Stimulated activated CD4-positive, alpha-beta T cell treated with anti-CD3 and anti-CD28 coated beads, TNF-alpha, amount 100 ng/mL, for 4 hours (primary cell): Measurements from ENCODE around the gene GREB1.
"Not testable (repeated sequence)": the region's sequence is repeated elsewhere in the genome, so short reads cannot be mapped to it uniquely, and the experiment has no call there.

ENCODE experiments used
- DNase-seq, 3 experiments: peaks; one replicate each; pipeline ENCODE4 v3.0.0-alpha.2; 2020; ENCODE audit warnings: low read depth in 3 of 3

The GREB1 gene

GRCh38 chr2:11635141-11635540 is 101.3 kb downstream of the GREB1 start:
- DNase-seq = no peak

GRCh38 chr2:11636593-11637295 is 102.9 kb downstream of the GREB1 start:
- no peak for DNase-seq

GRCh38 chr2:11637546-11637945 is 103.7 kb downstream of the GREB1 start:
- no peak for DNase-seq

GRCh38 chr2:11639503-11639902 is 105.7 kb downstream of the GREB1 start:
- DNase-seq = no peak

- DNase-seq = no peak
Measured at GRCh38 chr2:11640132-11640531, 106.3 kb downstream of the GREB1 start.

GRCh38 chr2:11642972-11643371 is 109.1 kb downstream of the GREB1 start:
- no peak for DNase-seq

GRCh38 chr2:11644293-11644692 is 110.4 kb downstream of the GREB1 start:
- DNase-seq = no peak

- DNase-seq = no peak
Measured at GRCh38 chr2:11646530-11646929, 112.7 kb downstream of the GREB1 start.

- DNase-seq = no peak
Measured at GRCh38 chr2:11647834-11648600, 114.2 kb downstream of the GREB1 start.

GRCh38 chr2:11649093-11649492 is 115.2 kb downstream of the GREB1 start:
- DNase-seq = no peak

- no peak for DNase-seq
Measured at GRCh38 chr2:11651856-11652548, 118.2 kb downstream of the GREB1 start.

GRCh38 chr2:11652553-11652952 is 118.7 kb downstream of the GREB1 start:
- DNase-seq = no peak

- DNase-seq = no peak
Measured at GRCh38 chr2:11655495-11655894, 121.7 kb downstream of the GREB1 start.

- DNase-seq = no peak
Measured at GRCh38 chr2:11656252-11656651, 122.4 kb downstream of the GREB1 start.

- DNase-seq = no peak
Measured at GRCh38 chr2:11656671-11657101, 122.8 kb downstream of the GREB1 start.

- no peak for DNase-seq
Measured at GRCh38 chr2:11657195-11657594, 123.3 kb downstream of the GREB1 start.

- DNase-seq = no peak
Measured at GRCh38 chr2:11657646-11658045, 123.8 kb downstream of the GREB1 start.

- no peak for DNase-seq
Measured at GRCh38 chr2:11658208-11659114, 124.6 kb downstream of the GREB1 start.

- no peak for DNase-seq
Measured at GRCh38 chr2:11659115-11659475, 125.2 kb downstream of the GREB1 start.

- no peak for DNase-seq
Measured at GRCh38 chr2:11659851-11660250, 126.0 kb downstream of the GREB1 start.

- DNase-seq = not testable (repeated sequence)
Measured at GRCh38 chr2:11660396-11660795, 126.6 kb downstream of the GREB1 start.
